A673 (cell line): ENCODE measurements around the gene GNL3.

Source experiments
- EZH2 ChIP-seq: fragments of 200-600 bp; sonication (generic); IDR thresholded peaks from 2 replicates; pipeline ENCODE4 v1.6.1; 2017; ENCODE audit warnings: borderline replicate concordance, low read depth, mild to moderate bottlenecking, mixed read lengths, antibody characterized with exemption, low read length; ENCODE audit not compliant: poor library complexity, severe bottlenecking
- TF ChIP-seq, protein P1 (sequence below): fragments of 300-800, 200-600 bp; sonication (generic); conservative IDR thresholded peaks from 2 replicates; pipeline ENCODE4 v1.5.1; 2017; ENCODE audit warnings: low read depth, mild to moderate bottlenecking, antibody characterized with exemption, low read length, moderate library complexity, mixed read lengths

DNA sequence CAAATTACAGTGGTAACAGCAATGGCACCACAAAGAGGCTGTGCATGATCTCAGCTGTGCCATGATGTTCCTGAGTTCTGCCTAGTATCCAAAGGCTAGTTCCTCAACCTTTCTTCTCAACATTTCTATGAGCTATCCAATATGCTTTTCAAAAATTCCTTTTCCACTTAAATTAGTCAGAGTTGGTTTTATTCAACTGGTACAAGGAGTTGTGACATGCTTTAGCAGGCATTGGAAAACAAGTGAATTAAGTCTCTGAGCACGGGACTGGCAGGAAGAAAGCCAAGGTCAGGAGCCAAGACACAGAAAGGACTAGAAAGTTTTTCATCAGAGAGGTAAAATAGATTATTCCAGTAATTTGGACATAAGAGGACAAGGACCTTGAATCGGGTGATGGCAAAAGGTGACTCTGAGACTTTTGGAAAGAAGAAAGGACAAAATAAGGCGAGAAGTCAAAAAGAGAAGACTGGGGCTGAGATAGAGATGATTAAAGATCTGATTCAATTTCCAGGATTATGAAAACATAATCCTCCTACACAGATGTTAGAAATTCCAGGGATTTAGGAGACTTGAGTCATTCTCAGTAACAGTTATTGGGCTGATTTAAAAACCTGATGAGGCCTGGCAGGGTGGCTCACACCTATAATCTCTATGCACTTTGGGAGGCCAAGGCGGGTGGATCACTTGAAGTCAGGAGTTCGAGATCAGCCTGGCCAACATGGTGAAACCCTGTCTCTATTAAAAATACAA, 36.2 kb upstream of the GNL3 start:
- TF ChIP-seq, protein P1, sequence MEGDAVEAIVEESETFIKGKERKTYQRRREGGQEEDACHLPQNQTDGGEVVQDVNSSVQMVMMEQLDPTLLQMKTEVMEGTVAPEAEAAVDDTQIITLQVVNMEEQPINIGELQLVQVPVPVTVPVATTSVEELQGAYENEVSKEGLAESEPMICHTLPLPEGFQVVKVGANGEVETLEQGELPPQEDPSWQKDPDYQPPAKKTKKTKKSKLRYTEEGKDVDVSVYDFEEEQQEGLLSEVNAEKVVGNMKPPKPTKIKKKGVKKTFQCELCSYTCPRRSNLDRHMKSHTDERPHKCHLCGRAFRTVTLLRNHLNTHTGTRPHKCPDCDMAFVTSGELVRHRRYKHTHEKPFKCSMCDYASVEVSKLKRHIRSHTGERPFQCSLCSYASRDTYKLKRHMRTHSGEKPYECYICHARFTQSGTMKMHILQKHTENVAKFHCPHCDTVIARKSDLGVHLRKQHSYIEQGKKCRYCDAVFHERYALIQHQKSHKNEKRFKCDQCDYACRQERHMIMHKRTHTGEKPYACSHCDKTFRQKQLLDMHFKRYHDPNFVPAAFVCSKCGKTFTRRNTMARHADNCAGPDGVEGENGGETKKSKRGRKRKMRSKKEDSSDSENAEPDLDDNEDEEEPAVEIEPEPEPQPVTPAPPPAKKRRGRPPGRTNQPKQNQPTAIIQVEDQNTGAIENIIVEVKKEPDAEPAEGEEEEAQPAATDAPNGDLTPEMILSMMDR: no peak
- TF ChIP-seq EZH2: no peak
